HG02943 (cell line): ENCODE results near the gene ABHD13.
"Not testable (repeated sequence)": the region's sequence is repeated elsewhere in the genome, so short reads cannot be mapped to it uniquely, and the experiment has no call there.

ENCODE experiments used
- ATAC-seq: cut with Tn5 transposase; IDR thresholded peaks from one replicate; pipeline ENCODE4 v1.9.1; 2021; ENCODE audit warnings: mild to moderate bottlenecking, low read depth, moderate library complexity; ENCODE audit not compliant: unreplicated experiment

The ABHD13 gene

DNA sequence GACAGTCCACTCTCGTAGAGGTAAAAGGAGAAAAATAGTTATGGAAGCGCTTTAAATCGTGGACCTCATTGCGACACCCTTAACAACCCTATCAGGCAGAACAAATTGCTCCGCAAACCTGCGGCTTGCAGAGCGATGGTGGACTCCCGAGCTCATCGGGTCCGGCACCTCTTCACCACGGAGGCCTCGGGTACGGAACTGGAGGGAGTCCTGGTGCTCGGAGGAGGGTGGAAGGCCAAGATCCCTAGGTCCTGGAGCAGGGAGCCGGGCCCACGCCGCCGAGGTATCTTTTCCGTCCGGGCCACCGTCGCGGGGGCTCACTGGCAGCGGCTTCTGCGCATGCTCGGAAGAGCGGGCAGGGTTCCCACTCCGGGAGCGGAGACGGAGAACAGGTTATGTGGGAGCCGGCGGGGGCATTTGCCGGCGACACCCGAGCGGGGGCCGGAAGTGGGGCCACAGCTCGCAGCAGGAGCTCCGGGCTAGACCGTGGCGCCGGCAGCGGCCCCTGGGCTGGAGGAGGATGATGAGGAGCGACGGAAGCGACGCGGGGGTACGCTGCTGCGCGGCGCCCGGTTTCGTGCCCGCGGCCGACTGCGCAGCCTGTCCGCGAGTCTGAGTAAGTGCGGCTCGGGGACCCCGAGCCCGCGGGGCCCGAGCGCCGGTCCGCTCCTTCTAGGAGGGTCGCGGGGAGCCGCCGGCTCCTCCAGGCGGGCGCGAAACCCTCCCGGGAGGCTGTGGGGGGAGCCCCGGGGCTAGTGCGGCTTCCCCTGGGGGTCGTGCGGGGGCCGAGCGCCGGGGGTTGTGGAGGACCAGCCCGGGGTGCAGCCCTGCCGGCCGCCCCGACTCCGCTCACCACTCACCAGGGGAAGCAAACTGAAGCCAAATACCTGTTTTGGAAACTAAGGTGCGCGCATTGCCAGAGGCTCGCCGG is at the start of gene ABHD13:
Gene ABHD13, plus strand, starts transcription at position 349 of the 931 bp plus-strand sequence. CDS start 10,827 bp downstream, outside the sequence.
- peak; percentile 78 for ATAC-seq

DNA sequence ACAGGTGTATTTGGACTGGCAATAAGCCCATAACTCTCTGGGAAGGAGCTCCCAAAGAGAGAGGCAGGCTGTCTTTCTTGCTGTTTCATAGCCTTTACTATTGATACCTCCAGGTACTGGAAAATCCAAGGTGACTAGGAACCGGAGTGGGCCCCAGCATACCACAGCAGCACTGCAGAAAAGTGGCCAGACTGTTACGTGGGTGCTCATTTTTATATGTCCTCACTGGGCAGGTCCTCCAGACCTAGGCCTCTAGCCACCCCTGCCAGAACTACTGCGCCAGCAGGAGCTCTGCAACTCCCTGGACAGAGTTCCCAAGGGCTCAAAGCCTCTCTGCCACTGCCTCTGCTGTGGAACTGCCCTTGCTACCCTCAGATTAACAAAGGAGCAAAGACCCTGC is 49.3 kb upstream of the ABHD13 start:
- no peak for ATAC-seq

DNA sequence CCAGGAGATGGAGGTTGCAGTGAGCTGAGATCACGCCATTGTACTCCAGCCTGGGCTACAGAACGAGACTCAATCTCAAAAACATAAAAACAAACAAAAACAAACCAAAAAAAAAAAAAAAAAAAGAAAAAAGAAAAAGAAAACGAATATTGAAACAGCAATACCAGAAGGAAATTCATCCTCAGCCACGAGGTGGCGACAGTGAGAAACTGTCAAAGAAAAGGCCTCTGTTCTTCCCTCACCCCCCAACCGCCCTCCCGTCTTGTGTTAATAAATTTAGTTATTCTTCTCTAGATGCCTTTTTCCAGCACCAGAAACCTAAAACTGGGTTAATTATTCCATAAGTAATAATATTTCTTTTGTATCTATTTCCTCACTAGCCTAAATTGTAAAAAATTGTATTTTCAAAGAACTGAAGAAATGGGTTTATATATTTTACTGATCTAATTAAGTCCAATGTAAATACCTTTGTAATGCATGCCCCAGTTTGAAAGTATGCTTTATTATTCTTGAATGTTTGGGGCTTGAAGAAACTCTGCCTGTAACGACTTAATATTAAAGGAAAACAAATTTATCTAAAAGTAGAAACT is 41.4 kb upstream of the ABHD13 start:
- no peak for ATAC-seq

DNA sequence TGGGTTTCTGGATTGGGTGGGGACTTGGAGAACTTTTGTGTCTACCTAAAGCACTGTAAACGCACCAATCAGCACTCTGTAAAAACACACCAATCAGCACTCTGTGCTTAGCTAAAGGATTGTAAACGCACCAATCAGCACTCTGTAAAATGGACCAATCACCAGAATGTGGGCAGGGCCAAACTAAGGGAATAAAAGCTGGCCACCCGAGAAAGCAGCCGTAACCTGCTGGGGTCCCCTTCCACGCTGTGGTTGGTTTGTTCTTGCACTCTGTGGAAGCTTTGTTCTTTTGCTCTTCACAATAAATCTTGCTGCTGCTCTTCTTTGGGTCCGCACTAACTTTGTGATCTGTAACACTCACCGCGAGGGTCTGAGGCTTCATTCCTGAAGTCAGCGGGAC is 40.1 kb upstream of the ABHD13 start:
- no peak for ATAC-seq

DNA sequence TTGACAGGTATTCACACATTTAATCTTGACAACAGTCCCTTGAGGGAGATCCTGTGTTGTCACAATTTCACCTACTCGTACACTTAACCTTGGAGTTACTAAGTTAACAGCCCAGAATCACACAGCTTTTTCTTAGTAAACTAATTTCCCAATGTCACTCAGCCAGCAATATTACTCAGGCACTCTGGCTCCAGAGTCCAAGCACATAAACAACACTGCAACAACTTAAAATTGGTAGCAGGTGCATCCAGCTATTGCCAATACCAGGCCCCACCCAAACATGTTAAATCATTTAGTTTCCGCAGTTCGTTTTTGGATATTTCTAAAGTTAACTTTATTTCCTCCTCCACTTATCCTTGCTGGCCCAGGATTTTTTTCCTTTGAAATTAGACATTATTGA is 35.5 kb upstream of the ABHD13 start:
- ATAC-seq: no peak

DNA sequence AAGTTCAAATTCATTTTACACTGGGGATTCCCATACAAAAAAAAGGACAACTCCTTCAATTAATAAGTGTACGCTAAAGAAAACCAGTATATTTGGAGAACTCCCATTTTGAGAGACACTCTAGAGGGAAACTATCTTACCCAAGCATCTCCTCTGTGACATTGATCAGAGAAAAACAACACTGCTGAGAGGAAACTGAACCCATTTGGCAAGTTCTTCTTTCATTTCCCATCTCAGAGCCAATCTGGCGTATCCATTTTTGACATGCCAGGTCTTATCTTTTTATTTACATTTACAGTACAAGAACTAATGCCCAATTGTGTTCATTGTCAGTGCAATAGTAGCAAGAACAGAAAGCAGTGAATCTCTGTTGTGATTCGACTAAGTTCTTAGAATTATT is 33.0 kb upstream of the ABHD13 start:
- ATAC-seq: no peak

DNA sequence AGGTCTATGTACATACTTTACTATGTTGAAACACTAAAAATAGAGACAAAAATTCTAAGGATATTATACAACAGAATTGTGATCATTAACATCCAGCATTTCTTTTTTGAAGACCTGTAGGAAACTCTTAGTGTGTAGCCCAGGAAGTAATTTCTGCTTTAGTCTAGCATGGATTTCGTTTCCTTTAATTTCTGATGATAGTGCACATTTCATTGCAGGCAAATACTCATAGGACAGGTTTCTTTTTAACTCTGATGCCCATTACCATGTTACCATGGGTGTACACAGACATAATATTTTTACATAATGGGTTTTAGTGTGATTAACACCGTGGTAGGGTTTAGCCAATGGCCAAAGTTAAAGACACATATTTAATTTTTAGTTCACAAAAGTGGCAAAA is 29.9 kb upstream of the ABHD13 start:
- ATAC-seq: no peak

DNA sequence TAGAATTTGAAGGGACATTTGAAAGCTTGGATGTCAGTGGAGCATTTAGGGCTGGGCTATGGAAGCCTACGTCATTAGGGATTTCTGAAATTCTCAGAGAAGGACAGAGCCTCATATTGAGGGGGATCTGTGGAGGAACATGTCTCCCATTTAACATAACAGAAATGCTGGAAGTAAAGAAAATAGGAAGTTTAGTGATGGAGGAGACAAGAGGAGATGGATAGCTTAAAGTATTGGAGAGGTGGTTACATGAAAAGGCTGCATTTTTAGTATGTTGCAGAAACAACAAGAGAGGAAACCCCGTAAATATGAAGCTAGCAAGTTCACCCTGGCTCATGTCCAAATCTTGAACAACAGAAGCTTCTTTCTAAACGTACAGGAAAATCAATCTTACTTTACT is 27.3 kb upstream of the ABHD13 start:
- no peak for ATAC-seq

DNA sequence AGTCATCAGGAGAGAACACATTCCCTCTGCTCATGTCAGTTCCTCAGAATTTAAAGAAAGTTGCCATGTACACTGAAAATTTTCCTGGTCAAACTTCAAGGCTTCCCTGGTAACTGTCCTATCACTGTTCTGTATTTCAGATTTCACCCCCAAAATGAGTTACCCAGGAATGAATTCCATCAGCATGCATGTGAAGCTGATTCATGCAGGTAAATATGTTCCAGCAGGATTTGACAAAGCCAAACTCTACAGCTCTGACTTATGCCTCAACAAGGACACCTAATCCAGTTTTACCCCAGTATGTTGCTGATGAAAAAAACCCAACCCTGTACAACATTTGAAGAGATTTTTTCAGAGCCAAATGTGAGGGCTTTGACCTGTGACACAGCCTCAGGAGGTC is 24.4 kb upstream of the ABHD13 start:
- ATAC-seq: no peak

DNA sequence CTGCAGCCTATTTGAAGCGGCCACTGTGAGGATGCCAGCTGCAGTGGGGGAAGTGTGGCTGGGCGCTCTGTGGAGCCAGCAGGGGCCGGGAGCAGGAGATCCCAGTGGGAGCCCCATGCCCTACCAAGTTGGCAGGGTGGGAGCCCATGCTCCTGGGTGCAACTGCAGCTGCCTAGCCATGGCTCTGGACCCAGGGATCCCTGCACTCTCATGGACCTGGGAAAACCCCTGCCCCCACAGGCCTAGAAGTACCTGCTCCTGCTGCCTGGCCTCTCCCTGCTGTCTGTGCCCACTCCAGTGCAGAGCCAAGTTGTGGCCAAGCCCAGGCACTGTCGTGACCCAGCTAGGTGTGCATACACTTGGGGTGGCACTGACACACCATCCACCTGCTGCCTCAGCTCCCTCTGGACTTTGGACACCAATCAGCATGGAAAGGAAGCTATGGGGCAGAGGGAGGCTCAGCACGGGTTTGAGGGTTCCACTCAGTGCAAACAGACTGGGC is 23.7 kb upstream of the ABHD13 start:
- no peak for ATAC-seq

DNA sequence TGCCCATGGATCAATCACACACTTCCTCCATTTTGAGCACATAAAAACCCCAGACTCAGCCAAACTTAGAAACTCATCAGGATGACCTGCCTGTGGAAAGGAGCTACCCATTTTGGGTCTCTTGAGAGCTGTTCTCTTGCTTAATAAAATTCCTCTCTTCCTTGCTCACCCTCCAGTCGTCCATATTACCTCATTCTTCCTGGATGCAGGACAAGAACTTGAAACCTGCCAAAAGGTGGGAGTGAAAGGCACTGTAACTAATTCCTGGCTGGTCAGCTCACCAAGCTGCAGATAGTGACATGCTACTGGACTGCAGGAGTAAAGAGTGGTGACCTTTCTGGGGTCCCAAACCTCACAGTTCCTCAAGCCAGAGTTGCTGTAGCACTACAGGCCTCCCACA is 23.0 kb upstream of the ABHD13 start:
- ATAC-seq: no peak

DNA sequence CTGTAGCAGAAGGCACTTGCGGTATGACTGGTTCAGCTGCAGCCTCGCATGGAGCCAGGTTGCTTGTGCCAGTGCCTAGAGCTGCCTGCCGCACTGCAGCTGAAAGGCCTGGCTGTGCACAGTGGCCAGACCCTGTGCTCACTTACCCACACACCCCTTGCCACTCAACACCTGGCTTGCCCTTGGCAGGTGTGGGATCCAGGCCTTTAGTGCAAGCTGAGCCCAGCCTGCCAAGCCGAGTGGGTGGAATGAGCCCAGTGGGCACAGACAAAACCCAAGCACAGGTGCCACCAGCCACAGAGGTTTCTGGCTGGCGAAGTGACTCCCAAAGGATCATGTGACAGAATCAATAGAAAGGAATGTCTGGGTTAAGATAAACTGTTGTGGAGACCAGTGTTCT is 22.3 kb upstream of the ABHD13 start:
- ATAC-seq: no peak

DNA sequence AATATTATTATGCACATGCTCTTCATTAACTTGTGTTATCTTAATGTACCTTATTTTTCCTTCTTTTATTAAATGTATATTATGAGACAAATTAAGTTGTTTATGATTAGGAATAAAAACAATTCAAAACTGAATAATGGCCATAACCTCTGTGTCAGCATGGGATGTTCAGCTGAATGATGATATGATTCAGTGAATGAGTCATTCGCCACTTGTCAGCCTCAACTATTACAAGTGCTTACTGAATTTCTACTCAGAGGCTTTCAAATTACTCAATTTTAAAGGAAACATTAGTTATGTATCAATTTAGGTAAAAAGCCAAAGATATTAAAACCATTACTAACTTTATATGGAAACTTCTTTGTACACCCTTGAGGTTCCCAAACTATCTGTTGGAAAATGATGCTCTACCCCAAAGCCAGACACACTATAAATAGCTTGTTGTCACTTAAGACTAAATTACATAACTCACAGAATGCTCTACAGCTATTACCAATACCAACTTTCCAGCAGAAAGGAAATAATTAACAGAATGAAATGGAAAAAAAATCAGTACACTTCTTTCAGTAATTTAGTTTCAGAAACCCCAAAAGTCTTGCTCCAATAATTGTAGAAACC is 17.3 kb upstream of the ABHD13 start:
- ATAC-seq: no peak

DNA sequence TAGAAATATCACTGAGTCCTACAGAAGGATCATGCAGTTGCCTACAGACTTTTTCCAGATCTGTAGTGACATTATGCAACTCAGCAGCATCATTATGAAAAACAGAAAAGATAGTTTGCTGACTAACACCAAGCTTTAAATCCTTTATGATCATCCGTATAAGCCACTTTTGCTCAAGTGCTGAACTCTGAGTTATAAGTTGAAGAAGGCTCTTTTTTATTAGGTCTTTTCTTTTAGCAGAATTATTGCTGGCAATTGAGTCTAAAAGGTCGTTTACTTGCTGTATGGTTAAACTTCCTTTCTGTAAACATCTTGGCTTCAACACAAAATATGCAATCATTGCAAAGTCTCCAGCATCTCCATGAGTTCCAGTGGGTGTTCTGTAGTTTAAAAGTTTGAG is 7.6 kb upstream of the ABHD13 start:
- ATAC-seq: no peak

DNA sequence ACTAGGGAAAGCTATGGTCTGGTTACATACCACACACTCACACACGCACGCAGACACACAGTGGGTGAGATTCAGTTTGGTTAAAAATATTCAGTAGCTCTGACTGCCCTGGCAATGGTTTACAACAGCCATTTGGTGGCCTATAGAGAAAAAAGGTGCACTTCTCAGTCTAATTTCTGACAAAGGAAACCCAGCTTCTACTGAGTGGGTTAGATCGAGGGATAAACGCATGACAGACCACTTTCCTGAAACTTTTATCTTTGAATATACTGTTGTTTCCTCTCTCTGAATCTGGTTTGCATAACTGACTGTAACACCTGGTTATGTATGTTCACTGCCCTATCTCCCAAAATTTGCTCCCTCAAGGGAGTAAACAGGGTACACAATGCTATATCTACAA is 5.3 kb upstream of the ABHD13 start:
- ATAC-seq: peak; percentile 39

DNA sequence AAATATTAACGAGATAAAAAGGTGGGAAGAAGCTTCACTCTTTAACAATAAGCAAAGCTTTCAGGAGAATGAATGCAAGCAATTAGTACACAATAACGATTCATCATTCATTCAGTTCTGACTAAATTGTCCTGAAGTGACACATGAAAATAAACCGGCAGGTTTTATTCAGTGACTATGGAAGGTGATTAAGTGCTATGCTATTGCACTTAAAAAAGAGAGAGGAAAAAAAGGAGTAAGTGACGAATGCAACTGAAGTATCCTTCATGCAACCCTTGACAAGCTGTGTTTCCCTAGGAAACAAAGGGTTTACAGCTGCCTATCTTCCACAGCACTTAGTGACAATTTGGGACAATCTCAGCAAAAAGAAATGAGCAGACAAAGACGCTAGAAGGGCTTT is 4.2 kb upstream of the ABHD13 start:
- ATAC-seq: no peak

DNA sequence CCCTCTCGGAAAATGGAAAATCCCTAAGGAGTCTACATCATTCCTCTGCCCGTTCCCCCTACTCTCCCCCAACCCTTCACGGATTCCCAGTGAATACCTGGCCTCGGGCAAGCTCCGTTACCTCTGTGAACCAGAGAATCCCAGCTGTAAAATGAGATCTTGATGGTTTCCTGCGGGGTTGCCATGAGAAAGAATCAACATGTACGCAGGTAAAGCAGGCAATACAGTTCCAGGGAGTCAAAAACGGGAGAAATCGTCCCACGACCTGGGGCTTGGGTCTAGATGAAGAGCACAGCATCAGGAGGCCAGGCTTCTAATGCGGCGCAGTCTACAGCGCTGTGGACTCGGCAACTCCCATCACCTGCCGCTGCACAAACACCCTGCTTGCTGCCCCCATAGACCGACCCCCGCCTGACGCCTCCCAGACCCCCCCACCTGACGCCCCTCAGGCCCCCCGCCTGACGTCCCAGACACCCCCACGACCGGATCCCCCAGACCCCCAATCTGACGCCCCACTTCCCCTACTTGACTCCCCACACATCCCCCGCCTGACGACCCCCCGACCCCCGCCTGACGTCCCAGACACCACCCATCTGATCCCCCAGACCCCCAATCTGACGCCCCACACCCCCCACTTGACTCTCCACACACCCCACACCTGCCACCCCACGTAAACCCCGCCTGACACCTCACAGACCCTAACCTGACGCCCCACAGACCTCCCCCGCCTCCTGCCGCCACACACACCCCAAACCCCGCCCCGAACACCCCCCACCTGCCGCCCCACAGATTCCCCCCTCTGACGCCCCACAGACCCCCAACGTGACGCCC is 3.5 kb upstream of the ABHD13 start:
- no peak for ATAC-seq

DNA sequence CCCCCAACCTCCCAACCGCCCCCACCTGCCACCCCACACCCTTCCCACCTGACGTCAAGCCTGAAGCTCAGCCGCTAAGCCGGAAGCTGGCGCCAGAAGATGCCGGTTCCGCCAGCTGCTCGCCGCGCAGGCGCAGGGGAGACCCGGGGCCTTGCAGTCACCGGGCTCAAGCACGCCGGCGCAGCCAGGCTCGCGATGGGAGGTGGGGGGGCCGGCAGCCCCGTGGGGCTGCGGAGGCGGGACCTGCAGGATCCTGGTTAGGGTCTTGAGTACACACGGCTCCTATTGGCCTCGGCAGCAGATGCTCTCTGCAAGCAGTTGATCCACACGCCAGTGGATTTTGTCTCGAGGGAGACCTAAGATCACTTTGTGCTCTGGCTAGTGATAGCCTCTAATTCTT is 2.8 kb upstream of the ABHD13 start, which contains the start of gene LIG4:
Gene LIG4, minus strand, starts transcription at position 101 of the 400 bp plus-strand sequence. CDS start 4,268 bp downstream, outside the sequence.
- ATAC-seq: peak; percentile 50

DNA sequence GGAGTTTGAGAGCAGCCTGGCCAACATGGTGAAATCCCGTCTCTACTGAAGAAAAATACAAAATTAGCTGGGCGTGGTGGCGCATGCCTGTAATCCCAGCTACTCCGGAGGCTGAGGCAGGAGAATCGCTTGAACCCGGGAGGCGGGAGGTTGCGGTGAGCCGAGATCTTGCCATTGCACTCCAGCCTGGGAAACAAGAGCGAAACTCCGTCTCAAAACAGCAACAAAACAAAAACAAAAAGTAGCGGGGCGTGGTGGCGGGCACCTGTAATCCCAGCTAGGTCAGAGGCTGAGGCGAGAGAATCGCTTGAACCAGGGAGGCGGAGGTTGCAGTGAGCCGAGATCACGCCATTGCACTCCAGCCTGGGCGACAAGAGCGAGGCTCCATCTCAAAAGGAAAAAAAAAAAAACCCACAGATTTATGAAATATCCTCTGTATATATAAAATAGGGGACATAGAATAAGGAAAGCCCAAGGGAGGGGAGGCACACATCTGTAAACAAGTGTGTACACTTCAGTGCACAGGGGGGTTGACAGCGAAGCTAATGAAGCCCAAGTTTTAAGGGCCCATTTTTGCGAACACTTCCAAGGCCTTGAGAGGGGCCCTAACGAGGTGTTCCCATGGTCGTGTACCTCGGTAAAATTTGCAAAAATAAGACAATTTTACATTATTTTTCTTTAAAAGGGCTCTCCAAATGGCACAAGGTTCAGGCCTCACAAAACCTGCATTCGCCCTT is 717 bp upstream of the ABHD13 start:
- ATAC-seq: not testable (repeated sequence)

DNA sequence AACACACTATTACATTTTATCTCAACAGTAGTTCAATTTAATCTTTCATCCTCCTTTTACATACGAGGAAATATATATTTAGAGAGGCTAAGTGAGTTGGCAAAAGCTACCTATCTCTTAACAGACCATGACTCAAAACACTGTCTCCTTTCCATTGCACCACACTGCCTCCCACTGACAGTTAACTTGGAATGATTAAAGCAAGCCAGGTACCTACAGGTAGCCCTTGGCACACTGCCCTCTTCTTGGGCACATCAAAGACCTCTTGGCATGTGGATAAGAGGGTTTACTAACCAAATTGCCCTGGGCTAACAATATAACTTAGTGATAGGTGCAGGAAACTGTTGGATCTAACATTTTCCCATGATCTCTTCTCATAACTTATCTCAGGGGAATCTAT is 1.8 kb downstream of the ABHD13 start:
- no peak for ATAC-seq
